DMS53 treated with DMSO at 0.1 percent for 48 hours (cell line): ENCODE results near the gene PVRIG.
A peak's percentile ranks its signal among the peaks of the same experiment; 100 is the strongest.
"Not testable (repeated sequence)": the region's sequence is repeated elsewhere in the genome, so short reads cannot be mapped to it uniquely, and the experiment has no call there.

Source experiments
- DNase-seq: peaks from one replicate; lab custom pipeline; 2025; ENCODE audit not compliant: unreplicated experiment; lab: John Stamatoyannopoulos, UW

The PVRIG gene

GRCh38 chr7:100219801-100220585 lies at the start of gene PVRIG:
TSS of gene PVRIG (plus strand) at chr7:100219949. CDS start at chr7:100219971, 22 bp downstream.
- DNase-seq = not testable (repeated sequence)

- DNase-seq = no peak
Measured at GRCh38 chr7:100170101-100170897, 49.5 kb upstream of the PVRIG start.

- DNase-seq = no peak
Measured at GRCh38 chr7:100171087-100171681, 48.6 kb upstream of the PVRIG start.

GRCh38 chr7:100171840-100172239 lies 47.9 kb upstream of the PVRIG start:
- no peak for DNase-seq

DNA sequence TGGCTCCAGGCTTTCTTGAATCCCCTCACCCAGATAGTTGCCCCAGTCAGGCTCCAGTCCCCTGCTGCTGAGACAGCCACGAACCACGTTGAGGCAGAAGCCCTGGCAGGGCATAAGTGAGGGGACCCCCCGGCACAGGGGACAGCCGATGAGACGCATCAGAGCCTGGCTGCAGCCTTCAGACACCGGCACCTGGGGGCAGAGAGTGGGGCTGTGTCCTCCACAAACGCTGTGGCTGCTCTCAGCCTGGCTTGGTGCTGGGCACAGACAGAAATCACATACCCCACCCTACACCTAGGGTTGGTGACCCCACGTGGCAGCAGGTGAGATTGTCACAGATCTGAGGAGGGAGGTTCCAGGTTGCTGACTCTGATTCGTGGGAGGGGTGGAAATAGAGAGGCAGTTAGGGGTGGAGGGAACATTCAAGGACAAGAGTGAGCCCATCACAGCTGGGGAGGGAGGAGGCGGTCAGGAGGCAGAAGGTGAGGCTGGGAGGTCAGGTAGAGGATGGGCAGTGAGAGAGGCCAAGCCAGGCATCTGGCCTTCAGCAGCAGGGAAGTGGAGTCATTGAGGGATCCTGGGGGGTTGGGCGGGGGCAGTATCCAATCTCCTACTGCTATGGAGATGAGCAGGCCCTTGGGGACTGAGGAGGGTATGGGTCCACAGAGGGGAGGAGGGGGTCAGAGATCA lies 45.8 kb upstream of the PVRIG start:
- no peak for DNase-seq

DNA sequence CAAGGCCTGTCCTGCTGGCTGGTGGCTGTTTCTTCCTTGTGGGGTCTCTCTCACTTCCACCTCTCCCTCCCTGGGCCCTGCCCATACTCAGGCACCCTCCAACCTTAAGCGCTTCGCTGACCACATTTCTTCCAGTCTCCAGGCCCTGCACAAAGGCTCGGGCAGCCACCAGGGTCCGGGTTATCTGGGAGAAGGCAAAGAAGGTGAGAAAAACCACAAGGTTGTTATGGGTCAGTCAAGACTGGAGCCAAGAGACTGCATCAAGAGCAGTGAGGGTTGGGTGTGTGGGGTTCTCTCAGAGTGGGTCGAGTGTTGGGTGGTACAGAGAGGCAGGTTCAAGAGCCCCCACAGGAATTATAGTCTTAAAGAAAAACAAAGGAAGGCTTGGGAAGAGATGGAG lies 45.2 kb upstream of the PVRIG start:
- DNase-seq = no peak

- no peak for DNase-seq
Measured at GRCh38 chr7:100175296-100175935, 44.3 kb upstream of the PVRIG start.

DNA sequence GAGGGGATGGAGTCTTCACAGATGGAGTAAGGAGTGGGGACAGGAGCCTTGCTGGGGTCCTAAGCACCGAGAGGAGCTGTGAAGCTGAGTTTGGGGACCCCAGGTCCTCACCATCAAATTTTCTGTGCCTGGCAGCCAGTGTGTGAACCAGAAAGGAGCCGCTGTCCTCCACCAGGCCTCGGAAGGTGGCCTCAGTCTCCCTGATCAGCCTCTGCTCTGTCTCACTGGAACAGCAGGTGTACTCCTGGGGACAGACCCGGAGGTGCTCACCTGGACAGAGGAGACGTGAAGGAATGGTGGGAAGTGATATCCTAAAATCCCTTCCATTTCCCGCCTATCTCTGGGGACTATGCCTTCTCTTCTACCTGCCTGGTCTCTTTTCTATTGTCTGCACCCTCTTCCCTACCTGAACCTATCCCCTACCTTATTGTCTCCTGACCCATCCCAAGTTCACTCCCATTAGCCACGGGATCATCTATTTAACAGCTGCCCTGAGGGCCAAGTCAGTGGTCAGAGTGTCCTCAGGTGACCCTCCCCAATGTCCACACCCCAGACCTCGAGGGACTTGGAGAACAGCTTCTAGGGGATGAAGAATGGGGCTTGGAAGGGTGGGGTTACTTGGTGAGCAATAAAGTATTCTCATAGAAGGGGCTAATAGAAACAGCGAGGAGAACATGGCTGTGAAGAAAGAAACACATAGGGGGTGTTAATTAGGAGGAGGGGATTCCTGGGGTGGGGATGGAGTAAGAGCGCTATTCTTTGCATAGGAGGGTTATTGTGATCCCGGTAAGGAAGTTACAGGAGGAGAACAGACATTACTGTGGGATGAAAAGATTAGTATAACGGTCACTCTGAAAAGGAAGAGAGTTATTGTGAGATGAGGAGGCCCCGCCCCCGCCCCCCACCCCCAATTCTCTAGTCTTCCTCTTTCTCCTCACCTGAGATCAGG lies 43.4 kb upstream of the PVRIG start:
- no peak for DNase-seq

DNA sequence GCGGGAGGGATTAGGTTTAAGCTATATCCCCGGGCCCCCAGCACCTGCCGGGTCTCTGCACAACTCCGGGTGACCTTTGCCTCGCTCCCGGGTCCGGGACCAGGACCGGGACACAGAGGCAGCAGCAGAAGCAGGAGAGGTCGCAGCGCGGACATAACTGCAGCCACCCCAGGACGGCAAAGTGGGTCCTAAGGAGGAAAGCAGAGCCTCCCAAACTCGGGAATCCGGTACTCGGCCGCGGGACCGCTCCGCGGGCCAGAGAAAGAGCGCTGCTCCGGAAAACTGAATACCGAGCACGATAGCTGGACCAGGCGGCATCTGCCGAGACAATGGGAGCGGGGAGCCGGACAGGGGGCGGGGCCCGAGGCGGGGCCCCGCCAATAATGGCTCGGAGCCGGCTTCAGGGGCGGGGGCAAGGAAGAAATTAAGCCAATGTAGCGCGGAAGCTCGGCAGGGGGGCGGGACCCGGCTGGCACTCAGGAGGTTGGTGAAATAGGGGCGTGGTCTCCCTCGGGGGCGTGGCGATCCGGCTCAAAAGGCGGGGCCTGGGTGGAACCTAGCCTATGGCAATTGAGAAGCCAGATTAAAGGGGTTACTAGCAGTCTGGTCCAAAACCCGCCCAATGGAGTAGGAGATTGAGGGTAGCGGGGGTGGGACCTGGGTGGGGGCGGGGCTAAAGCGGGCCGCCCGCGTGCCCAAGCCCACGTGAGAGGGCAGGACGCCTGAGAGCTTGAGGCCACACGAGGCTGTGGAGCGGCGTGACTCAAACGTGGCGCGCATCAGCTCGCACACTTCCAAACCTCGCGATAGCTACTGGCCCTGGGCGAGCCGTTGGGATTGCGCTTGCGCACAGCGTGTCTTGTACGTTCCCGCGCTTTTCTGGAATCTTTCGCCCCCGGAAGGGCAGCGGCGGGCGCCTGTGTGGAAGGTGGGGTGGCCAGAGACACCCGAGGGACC lies 42.4 kb upstream of the PVRIG start, which contains the start of the genes GPC2 and STAG3:
GPC2 (minus strand) TSS at position 337 of the 957 bp plus-strand sequence; CDS start at position 155, 182 bp downstream.
STAG3 (plus strand) TSS at position 874 of the 957 bp plus-strand sequence. CDS start 2,639 bp downstream, outside the sequence.
- peak; percentile 94 for DNase-seq

DNA sequence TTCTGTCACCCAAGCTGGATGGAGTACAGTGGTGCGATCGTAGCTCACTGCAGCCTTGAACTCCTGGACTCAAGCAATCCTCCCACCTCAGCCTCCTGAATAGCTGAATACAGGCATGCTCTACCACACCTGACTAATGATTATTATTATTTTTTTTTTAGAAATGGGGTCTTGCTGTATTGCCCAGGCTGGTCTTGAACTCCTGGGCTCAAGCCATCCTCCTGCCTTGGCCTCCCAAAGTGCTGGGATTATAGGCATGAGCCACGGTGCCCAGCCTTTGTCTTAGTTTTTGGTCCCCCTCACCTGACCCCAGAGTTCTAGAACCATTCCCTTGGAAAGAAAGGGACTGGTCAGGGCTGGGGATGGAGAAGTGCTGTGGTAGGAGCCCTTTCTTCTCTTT lies 39.7 kb upstream of the PVRIG start:
- not testable (repeated sequence) for DNase-seq

GRCh38 chr7:100182616-100183015 lies 37.1 kb upstream of the PVRIG start:
- not testable (repeated sequence) for DNase-seq

DNA sequence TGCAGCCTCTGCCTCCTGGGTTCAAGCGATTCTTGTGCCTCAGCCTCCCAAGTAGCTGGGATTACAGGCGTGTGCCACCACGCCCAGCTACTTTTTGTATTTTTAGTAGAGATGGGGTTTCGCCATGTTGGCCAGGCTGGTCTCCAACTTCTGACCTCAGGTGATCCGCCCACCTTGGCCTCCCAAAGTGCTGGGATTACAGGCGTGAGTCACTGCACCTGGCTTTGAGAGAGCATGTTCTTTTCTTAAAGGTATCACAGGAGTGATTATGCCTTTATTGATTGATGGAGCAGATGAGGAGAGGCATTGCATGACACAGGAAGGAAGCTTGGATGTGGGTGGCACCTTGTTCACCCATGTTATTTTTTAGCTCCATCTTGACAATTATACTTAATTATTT lies 36.7 kb upstream of the PVRIG start:
- DNase-seq = not testable (repeated sequence)

DNA sequence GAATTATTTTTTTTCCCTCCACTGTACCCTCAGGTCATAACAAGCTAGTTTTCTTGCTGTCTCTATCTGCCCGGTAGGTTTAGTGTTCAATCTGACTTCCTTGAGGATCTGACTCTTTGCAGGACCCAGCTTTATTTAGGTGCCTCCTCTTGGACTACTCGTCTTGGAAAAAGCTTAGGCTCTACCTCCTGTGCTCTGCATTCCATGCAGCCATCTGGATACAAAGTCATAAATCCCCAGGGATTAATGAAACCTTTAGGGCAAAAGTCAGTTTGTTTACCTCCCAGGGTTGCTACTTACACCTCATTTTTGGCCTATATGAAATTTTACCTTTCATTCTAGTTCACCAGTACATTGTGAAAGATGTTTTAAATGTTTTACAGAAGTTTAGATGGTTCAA lies 34.0 kb upstream of the PVRIG start:
- no peak for DNase-seq

- no peak for DNase-seq
Measured at GRCh38 chr7:100189061-100189460, 30.7 kb upstream of the PVRIG start.

DNA sequence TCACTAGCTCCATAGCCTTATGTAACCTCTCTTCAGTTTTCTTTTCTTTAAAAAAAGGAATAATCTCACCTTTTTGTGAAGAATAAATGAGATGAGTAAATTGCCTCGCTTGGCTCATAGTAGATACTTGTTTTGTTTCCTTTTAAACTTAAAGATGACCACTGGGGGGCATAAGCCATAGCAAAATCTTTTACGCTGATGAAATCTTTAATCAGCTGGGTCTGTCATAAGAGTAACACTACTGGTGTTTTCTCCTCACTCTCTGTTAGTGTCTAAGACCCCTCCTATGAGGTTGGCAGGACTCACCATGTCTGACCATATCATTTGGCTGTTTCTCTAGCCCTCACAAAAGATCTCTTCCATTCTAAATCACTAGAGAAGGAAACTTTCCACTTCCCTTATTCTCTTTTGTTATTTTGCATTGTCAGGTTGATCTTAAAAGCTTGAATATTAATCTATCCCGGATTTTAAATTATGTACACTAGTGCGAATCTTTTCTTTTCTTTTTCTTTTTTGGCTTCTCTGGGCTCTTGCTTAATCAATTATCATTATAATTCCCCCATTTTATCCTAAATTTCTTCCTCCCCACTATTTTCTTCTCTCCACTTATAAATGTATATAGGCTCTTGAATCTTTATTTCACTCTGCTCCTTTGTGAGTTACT lies 29.6 kb upstream of the PVRIG start:
- no peak for DNase-seq

DNA sequence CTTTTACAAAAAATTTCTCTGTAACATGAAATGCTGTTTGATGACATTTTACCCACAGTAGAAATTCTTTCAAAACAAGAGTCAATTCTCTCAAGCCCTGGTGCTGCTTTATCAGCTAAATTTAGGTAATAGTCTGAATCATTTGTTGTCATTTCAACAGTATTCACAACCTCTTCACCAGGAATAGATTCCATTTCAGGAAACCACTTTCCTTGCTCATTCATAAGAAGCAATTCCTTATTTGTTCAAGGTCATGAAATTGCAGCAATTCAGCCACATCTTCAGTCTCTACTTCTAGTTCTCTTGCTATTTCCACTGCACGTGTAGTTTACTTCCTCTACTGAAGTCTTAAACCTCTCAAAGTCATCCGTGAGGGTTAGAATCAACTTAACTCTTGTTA lies 28.0 kb upstream of the PVRIG start:
- no peak for DNase-seq

DNA sequence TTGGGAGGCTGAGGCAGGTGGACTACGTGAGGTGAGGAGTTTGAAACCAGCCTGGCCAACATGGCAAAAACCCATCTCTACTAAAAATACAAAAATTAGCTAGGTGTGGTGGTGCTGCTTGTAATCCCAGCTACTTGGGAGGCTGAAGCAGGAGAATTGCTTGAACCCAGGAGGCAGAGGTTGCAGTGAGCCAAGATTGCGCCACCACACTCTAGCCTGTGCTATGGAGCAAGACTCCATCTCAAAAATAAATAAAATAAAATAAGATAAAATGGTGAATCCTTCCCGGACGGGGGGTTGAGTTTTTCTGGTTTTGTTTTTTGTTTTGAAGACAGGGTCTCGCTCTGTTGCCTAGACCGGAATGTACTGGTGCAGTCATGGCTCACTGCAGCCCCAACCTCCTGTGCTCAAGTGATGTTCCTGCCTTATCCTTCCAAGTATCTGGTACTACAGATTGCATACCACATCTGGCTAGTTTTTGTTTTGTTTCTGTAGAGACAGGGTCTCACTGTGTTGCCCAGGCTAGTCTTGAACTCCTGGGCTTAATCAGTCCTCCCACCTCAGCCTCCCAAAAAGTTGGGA lies 27.4 kb upstream of the PVRIG start:
- not testable (repeated sequence) for DNase-seq
